Measurements from ENCODE around the gene NANP.

- TF ChIP-seq CTCF (CRISPR knock-in tag; IDR thresholded peaks at IDR 0.05) (no peak), KDM3A (CRISPR knock-in tag; IDR thresholded peaks at IDR 0.05; ENCODE audit: low read depth) (no peak), ZNF280D (CRISPR knock-in tag; IDR thresholded peaks at IDR 0.05) (no peak), SRSF4 (IDR thresholded peaks at IDR 0.05; ENCODE audit: low read depth, low read length, poor library complexity, severe bottlenecking) (no peak), PATZ1 (CRISPR knock-in tag; IDR thresholded peaks at IDR 0.05) (no peak), FOXK2 (IDR thresholded peaks at IDR 0.05) (no peak), ZFP36 (IDR thresholded peaks at IDR 0.05; ENCODE audit: borderline replicate concordance, low read depth, low read length, partially characterized antibody) (no peak), USF2 (IDR thresholded peaks at IDR 0.05; ENCODE audit: low read depth, low read length) (no peak), USF2 (CRISPR knock-in tag; IDR thresholded peaks at IDR 0.05; ENCODE audit: borderline replicate concordance) (no peak), JUN (CRISPR knock-in tag; IDR thresholded peaks at IDR 0.05) (no peak)
These were observed 52.6 kb downstream of the NANP start for GRCh38 chr20:25571240-25571639.

Measured in HepG2 (cell line).